ENCODE data around the gene DIP2B.
"Not testable (repeated sequence)": the region's sequence is repeated elsewhere in the genome, so short reads cannot be mapped to it uniquely, and the experiment has no call there.

DIP2B gene

DNA sequence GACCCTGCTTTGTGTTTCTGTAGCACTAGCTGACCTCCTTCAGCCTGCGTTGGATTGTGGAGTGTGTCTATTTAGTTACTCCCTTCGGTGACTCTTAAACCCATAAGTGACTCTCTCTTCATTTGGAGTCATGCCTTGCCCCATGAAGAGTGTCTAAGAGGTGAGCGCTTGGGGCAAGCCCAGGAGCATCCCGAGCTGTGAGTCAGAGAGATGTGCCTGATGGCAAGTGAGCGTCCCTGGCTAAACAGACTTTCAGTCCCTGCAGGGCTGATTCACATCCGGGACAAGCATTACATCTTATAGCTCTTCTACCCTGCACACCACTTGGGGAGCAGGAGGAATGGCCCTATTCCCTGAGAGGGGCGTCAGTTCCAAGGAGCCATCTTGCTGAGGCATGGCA lies 234.8 kb downstream of the DIP2B start:
- DNase-seq: no peak

DNA sequence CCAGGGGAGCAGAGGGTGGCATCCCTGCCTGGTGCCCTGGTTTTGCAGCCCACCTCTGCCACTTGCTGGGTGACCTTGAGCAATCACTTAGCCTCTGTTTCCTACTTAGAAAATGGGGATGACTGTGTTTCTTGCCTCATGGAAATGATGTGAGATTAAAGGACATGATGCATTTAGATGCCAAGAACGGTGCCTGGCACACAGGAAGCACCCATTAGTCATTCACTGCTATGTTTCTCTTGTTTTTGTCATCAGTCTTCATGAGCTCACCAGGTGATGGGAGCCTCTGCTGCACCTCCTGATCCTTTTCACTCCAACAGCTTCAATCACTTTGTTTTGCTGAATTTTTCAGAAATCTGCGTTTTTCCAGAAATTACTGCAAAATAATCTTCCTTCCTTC lies 235.5 kb downstream of the DIP2B start:
- DNase-seq: no peak

DNA sequence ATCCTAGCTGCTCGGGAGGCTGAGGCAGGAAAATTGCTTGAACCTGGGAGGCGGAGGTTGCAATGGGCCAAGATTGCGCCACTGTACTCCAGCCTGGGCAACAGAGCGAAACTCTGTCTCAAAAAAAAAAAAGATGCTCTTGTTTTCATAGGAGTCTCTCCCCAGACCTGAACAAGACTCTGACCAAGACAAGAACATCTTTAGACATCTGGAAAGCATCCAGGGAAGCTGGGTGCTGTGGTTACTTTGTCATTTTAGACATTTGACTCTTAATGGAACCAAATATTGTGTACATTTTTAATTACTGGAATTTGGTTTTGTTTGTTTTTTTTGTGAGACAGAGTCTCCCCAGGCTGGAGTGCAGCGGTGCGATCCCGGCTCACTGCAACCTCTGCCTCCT lies 238.0 kb downstream of the DIP2B start:
- DNase-seq: no peak

DNA sequence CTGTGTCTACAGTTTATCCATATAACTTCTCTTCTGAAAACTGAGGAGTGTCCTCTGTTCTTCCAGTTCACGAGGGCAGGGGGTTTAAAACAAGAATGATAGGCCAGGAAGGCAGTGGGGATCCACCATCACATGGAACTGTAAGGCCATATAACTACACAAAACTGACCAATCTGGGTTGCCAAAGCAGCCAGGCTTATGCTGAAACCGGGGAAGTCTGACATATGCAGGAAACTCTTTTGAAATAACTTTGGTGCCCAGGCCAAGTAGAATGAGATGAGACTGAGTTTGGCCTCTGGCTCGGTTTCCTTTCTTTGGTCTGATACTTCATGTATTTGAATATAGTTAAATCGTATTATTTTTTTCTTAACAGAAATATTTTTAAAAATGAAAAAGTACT lies 241.1 kb downstream of the DIP2B start:
- DNase-seq: no peak

DNA sequence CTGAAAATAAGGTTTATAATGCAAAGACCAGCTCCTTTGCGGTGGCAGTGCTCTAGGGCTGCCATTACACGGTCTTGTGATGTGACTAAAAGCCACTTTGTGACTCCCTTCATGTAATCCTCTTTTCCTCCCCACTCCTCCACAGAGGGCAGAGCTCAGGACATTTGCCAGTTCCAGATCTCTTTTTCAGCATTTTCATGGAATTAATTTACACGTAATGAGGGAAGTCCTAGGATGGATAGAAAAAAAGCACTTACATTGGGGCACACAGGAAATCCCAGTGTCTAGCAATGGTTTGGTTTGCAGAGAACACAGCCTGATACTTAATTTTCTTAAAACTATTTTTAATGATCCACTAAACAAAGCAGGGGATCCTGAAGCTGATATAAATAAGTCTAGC lies 241.6 kb downstream of the DIP2B start:
- DNase-seq: no peak

DNA sequence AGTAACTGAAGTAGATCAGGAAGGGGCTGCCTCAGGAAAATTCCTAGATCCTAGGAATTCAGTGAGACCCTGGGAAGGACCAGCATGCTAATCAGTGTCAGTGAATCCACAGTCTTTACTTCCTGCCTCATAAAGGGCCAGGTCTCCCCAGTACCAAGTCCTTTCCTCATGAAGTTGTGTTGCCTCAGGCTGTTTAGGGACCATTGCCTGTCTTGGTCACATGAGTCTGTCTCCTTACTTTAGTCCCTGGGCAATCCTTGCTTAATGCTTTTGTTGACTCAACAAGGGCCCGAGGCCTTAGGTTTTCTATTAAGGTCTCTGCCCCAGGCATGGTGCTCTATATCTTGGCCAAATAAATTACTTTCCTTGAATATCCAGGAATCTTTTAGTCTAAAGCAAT lies 243.0 kb downstream of the DIP2B start:
- DNase-seq: no peak

DNA sequence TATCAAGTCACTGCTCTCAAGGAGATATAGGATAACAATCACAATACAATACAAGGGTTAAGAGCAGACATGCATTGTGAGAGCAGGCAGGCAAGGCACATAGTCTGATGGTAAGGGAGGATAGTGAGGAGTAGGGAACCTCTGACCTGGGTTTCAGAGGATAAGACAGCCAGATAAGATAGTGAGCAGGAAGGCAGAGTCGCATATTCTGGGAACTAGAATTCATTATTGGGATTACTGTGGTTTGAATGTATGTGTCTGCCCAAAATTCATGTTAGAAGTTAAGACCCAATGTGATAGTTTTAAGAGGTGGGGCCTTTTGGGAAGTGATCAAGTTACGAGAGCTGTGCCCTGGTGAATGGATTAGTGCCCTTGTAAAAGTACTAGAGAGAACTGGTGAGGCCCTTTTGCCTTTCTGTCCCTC lies 244.7 kb downstream of the DIP2B start:
- DNase-seq: no peak

DNA sequence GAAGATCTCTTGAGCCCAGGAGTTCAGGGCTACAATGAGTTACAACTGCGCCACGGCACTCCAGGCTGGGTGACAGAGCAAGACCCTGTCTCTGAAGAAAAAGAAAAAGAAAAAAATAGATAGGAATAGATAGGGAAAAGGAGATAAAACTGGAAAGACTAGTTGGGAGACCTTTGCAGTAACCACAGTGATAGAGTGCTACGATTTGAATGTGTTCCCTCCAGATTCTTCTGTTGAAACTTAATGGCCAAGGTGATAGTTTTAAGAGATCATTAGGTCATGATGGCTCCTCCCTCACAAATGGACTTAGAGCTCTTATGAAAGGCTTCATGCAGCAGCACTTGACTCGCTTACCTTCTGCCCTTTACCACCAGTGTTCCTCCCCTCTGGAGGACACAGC lies 245.6 kb downstream of the DIP2B start:
- no peak for DNase-seq

DNA sequence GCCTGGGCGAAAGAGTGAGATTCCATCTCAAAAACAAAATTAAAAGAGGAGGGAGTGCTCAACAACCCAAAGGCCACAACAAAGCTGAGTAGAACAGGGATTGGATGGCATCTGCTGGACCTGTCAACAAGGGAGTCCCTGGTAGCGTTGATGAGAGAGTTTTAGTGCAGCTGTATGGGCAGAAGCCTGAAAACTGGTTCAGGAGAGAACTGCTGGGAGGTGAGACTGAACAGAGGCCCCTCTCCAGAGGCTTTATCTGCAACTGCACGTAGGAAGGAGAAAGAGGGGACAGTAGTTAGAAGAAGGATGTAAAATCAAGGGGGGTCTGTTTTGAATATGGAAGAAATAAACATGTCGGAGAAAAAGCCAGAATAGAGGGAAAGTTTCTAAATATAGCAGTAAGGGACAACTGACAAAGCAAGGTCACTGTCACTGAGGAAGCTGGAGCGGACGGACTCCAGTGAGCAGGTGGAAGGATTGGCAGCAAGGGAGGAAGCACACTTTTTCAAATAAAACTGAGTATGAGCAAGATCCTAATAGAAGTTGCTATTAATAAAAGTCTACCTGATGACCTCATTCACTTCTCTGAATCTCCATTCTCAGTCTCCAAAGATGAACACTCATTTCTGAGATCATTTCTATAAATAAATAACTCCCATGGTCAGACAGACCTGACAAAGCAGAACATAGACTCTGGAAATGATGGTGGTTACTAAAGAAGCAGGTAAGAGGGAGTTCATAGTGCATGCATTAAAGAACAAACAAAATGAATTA lies 247.3 kb downstream of the DIP2B start:
- DNase-seq: no peak

DNA sequence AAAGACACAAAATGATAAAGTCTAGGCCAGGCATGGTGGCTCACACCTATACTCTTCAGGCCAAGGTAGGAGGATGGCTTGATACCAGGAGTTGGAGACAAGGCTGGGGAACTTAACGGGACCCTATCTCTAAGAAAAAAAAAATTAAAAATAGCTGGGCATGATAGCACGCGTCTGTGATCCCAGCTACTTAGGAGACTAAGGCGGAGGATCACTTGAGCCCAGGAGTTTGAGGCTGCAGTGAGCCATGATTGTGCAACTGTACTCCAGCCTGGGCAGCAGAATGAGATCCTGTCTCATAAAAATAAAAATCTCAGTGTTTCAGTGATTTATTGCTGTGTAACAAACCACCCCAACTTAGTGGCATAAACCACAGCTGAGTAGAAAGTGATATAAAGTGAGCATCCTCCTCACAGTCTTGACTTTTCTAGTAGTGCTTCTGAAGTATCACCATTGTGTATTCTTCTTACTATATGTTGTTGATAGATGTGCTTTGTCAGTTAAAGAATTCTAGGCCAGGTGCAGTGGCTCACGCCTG lies 248.5 kb downstream of the DIP2B start:
- no peak for DNase-seq

DNA sequence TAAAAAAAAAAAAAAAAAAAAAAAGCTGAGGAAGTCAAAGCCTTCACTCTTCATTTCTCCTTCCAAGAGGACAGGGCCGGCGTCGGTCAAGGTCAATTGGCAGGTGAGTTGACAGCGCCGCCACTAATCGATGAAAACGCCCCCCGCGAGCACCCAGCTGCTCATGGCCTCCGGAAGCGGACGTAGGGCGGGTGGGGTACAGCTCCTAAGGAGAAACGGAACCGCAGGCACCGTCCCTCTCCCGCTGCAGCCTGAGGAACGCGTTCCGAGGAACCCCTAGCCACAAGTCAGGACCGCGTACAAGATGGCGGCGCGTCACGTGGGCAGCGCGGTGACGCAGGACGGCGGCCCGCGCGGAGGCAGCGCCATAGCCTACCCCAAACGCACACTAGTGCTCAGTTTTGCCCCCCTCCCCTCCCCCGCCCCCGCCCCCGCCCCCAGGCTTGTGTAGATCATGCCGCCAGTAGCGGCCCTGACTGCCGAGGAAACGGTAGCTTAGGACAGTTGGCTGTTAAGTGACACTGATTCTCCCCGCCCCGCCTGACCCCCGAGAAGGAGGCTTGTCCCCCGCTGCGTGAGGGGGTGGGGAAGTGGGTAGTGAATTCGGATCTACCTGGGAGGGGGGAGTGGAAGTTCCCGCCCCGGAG lies 259.0 kb downstream of the DIP2B start, which contains the start of gene ATF1:
Gene ATF1 (plus strand): TSS at position 463 of the 647 bp plus-strand sequence. CDS start 16,045 bp downstream, outside the sequence.
- DNase-seq: peak; percentile 90

DNA sequence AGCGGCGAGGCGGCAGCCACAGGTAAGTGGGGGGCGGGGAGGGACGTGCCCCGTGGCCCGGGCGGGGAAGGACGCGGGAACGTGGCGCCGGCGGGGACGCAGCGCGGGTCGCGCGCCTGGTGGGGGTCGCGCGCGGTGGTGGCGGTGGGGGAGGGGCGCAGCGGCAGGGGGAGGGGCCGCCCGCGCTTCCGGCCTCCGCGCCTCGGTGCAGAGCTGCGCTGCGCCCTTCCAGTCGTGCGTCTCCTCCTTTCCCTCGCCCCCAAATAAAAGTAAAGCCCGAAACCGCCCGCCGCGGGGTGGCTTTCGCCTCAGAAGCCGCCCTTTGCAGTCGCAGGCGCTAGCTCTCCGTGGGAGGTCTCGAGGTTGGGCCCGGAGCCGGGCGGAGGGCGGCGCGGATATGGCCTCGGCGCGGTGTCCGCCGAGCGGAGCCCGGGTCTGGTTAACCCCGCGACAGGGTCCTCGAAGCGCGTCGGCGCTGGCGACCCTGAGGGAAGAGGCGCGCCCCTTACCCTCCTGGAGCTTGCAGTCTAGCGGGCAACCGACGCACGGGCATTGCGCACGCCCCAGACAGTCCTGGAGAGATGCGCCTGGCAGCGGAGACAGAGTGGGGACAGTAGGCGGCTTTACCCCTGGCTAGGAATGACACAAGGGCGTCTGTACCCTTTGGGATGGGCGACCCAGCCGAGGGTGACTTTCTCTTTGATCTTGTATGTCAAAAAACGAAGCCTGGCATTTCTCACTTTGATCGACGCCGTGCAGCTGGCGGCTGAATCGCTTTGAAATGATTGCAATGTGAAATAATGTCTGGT lies 259.7 kb downstream of the DIP2B start:
- peak; percentile 64 for DNase-seq

DNA sequence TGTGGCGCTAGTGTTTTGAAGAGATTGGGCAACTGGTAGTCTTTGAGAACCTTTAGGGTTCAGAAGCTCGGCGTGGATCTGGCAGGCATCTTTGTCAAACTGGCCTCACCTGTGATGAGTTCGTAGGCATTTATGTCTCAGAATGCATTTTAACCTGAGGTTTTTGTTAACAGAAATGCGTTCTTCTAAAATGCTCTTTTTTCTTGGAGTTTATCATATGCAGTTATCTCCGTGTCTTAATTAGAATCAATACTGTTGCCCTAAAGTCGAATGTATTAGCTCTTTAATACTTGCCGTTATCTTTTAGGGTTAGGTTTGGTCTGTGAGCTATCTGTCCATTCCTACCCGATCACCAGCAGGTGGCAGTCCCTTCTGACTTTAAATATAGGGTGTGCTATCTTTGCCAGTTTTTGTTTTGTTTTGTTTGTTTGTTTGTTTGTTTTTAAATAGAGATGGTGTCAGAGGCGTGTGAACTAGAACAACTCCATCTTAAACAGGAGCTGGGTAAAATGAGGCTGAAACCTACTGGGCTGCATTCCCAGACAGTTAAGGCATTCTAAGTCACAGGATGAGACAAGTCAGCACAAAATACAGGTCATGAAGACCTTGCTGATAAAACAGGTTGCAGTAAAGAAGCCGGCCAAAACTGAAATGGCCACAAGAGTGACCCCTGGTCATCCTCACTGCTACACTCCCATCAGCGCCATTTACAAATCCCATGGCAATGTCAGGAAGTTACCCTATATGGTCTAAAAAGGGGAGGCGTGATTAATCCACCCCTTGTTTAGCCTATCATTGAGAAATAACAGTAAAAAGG lies 260.5 kb downstream of the DIP2B start:
- DNase-seq: no peak

DNA sequence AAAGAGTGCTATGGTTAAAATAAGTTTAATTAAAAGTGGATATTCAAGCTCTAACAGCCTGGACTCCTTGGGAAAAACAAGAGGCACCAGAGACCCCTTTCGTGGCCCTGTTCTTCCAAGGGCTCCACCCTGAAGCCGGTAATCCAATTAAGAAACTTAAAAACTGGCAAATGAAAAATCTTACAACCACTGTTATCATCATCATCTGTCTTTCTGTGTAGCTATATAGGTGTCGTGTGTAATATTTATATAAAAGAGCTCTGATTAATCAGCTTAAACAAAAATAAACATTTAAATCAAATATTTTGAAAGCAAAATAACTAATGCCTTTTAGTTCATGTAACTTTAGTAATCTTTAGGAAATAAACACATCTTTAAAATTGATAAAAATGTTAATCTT lies 263.6 kb downstream of the DIP2B start:
- DNase-seq: no peak

DNA sequence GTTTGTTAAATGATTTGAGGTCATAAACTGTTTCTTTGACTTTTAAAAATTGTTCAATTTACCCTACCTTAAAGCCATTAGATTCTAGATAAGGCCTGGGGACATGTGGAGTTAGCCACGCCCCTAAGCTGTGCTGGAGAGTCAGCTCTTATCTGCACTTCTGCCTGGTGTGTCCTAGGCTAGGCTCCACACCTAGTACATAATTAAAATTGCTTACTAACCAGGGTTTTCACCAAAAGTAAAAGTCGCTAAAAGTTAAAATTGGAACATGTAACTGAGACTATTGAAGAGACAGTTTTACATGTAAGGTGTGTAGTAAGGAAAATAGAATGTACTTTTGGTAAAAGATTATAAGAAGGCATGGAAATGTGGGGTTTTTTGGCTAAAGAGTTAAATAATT lies 264.0 kb downstream of the DIP2B start:
- not testable (repeated sequence) for DNase-seq

DNA sequence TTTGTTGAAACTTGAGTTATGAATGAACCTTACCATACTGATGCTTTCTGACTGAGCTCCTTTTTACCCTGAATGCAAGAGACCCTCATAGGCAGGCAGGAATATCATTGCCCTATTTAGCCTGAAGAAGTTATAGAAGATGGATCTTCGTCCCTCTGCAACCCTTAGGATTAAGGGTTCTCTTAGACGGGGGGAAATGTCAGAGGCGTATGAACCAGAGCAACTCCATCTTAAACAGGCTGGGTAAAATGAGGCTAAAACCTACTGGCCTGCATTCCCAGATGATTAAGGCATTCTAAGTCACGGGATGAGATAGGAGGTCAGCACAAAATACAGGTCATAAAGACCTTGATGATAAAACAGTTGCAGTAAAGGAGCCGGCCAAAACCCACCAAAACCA lies 266.6 kb downstream of the DIP2B start:
- DNase-seq: no peak

DNA sequence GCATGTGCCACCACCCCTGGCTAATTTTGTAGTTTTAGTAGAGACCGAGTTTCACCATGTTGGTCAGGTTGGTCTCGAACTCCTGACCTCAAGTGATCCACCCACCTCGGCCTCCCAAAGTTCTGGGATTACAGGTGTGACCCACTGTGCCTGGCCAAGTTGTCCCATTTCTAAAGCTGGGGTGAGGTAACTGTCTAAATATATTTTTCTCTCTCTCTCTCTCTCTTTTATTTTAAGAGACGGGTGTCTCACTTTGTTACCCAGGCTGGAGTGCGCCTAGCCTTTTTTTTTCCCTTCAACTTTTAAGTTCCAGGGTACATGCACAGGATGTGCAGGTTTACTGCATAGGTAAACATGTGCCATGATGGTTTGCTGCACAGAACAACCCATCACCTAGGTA lies 267.7 kb downstream of the DIP2B start:
- DNase-seq: no peak

DNA sequence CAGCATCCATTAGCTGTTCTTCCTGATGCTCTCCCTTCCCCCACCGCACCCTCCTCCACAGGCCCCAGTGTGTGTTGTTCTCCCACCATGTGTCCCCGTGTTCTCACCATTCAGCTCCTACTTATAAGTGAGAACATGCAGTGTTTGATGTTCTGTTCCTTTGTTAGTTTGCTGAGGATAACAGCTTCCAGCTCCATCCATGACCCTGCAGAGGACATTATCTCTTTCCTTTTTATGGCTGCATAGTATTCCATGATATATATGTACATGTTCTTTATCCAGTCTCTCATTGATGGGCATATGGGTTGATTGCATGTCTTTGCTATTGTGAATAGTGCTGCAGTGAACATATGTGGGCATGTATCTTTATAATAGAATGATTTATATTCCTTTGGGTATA lies 268.1 kb downstream of the DIP2B start:
- no peak for DNase-seq

DNA sequence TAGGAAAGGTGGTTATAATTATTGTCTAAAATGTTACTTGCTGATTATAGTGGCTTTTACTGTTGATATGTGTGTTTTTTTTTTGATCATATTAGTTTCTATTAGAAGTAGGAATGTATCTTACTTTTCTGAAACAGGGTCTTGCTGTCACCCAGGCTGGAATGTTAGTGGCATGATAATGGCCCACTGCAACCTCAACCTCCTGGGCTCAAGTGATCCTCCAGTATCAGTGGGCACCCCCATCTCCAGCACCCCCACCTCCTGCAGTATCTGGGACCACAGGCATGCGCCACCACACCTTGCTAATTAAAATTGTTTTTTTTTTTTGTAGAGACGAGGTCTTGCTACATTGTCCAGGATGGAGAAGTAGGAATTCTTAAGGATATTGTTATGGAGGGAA lies 270.5 kb downstream of the DIP2B start:
- DNase-seq: no peak

DNA sequence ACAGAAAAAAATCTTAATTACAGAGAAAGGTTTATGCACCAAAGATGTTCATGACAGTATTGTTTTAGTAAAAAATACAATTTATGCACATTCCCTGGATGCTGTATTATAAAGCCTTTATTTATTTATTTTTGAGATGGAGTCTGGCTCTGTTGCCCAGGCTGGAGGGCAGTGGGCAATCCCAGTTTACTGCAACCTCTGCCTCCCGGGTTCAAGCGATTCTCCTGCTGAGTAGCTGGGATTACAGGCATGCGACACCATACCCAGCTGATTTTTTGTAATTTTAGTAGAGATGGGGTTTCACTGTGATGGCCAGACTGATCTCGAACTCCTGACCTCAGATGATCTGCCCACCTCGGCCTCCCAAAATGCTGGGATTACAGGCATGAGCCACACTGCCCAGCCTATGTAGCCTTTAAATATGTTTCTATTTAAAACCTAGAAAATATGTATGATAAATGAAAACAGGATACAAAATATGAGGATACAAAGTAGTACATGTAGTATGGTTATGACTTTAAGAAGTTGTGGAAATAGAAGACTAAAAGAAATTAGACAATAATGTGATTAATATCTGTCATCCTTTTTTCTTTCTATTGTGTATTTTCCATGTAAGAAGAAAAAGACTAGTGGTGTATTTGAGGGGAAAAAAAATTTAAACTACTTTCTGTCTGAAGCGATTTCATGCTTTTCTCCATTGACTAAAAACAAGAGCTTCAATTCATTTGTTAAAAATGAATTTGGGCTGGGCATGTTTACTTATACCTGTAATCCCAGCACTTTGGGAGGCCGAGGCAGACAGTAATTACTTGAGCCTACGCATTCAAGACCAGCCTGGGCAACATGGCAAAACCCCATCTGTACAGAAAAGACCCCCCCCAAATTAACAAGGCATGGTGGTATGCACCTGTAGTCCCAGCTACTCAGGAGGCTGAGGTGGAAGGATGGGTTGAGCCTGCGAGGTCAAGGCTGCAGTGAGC lies 272.3 kb downstream of the DIP2B start:
- DNase-seq: no peak
